GM19239 (cell line): ENCODE measurements around the gene CNTF.
A peak's percentile ranks its signal among the peaks of the same experiment; 100 is the strongest.

ENCODE experiments used
- DNase-seq: peaks from one replicate; pipeline ENCODE4 v3.0.0; 2011; ENCODE audit warnings: low spot score; ENCODE audit not compliant: insufficient read length
- FAIRE-seq: peaks from 2 replicates; lab custom pipeline; 2011; peaks lifted over from hg19 to GRCh38; lab: Jason Lieb, UNC

Gene CNTF

GRCh38 chr11:58641341-58641740 lies 18.9 kb downstream of the CNTF start:
- DNase-seq (no peak), FAIRE-seq (no peak)

DNA sequence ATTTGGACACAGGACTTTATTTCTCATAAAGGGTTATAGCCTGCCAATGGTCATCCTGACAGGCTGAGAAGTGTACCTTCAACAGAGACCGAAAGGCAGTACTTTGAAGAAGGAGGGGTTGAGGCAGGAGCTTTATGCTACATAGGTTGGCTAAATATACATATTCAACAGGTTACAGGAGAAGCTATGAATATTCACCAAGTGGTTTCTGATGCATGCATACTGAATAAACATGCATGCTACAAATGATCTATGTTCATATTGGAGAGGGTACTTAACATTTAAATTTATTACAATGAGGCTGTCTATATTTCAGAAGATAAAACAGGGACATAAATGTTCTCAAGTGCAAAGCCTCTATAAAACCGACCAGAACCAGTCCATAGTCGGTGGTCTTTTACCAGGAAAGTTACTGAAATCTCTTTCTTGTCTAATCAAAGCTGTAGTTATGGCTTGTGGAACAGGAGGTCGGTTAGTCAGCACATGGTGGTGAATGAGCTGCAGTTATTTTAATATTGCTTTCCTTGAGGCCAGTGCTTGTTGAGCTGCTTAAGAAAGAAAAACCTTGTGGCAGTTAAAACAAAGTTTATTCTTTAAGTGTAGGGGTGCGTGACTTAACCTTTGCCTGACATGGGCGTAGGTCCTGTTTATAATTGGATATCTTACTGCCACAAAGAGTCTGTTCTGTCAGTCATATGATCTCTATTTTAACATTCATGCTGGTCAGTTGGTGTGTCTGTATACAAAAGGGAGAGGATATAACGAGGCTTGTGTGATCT lies 19.5 kb downstream of the CNTF start:
- FAIRE-seq, result no peak
- no peak for DNase-seq

DNA sequence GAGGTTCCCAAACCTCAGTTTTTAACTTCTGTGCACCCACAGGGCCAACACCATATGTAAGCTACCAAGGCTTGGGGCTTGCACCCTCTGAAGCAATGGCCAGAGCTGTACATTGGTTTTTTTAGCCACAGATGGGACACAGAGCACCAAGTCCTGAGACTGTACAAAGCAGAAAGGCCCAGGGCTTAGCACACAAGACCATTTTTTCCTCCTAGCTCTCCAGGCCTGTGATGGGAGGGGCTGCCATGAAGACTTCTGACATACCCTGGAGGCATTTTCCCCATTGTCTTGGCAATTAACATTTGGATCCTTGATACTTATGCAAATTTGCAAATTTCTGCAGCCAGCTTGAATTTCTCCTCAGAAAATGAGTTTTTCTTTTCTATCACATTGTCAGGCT lies 23.4 kb downstream of the CNTF start:
- DNase-seq (no peak), FAIRE-seq (no peak)

DNA sequence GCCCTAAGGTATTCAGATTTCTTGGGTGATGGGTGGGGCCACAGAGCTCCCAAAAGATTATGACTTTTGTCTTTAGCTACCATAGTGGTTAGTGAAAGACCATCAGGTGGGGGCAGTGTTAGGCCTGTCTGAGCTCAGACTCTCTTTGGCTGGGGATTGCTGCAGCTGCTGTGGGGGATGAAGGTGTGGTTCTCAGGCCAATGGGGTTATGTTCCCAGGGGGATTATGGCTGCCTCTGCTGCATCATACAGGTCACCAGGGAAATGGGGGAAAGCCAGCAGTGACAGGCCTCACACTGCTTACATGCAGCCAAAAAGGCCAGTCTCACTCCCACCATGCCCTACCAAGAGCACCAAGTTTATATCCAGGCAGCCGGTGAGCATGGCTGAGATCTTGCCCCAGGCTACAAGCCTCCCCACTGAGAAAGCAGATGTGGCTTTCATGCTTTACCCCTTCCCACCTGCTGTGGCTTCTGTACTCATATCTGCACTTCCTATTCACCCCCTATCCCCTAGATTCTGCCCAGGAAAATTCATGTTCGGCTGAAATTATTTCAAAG lies 24.8 kb downstream of the CNTF start:
- DNase-seq (no peak), FAIRE-seq (peak; percentile 89)

DNA sequence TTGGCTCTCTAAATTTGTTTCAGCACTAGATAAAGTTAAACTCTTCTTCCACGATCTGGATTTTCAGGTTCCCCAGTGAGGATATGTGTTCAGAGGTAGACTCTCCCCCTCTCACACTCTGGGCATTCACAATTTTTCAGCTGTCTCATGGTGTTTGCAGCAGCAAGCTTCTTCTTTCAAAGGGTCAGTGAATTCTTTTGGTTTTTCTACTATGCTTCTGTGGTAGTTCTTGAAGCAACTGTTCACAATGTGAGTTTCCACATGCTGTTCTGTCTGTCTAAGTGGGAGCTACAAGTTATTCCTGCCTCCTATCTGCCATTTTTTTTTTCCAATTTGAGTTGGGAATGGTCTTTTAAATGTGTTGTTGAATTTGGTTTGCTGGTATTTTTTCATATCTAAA lies 25.4 kb downstream of the CNTF start:
- no peak for DNase-seq

GRCh38 chr11:58649623-58650022 lies 27.2 kb downstream of the CNTF start:
- DNase-seq (no peak), FAIRE-seq (no peak)

More for the DNA sequence above, 25.4 kb downstream of the CNTF start:
- FAIRE-seq, result no peak

DNA sequence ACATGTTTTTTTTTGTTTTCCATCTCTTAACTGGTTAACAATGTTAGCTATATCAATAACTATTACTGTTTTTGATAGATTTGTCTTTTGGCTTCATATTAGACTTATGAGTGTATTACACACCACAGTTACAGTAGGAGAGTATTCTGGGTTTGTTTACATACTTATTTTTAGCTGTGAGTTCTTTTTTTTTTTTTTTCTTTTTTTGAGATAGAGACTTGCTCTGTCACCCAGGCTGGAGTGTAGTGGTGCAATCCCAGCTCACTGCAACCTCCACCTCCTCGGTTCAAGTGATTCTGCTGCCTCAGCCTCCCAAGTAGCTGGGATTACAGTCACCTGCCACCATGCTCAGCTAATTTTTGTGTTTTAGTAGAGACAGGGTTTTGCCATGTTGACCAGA lies 28.0 kb downstream of the CNTF start:
- FAIRE-seq (no peak), DNase-seq (no peak)

- no peak for FAIRE-seq
- no peak for DNase-seq
These were observed 30.3 kb downstream of the CNTF start for GRCh38 chr11:58652726-58653280.

GRCh38 chr11:58654079-58654907 lies 31.8 kb downstream of the CNTF start:
- peak; percentile 46 for DNase-seq
- FAIRE-seq, result peak; percentile 90

GRCh38 chr11:58654908-58655296 lies 32.4 kb downstream of the CNTF start:
- no peak for DNase-seq
- FAIRE-seq, result peak; percentile 80

GRCh38 chr11:58656348-58656747 lies 33.9 kb downstream of the CNTF start:
- FAIRE-seq (no peak), DNase-seq (no peak)

GRCh38 chr11:58658623-58659022 lies 36.2 kb downstream of the CNTF start:
- no peak for FAIRE-seq
- no peak for DNase-seq

- FAIRE-seq, result no peak
- no peak for DNase-seq
These were observed 36.9 kb downstream of the CNTF start for GRCh38 chr11:58659404-58659803.

DNA sequence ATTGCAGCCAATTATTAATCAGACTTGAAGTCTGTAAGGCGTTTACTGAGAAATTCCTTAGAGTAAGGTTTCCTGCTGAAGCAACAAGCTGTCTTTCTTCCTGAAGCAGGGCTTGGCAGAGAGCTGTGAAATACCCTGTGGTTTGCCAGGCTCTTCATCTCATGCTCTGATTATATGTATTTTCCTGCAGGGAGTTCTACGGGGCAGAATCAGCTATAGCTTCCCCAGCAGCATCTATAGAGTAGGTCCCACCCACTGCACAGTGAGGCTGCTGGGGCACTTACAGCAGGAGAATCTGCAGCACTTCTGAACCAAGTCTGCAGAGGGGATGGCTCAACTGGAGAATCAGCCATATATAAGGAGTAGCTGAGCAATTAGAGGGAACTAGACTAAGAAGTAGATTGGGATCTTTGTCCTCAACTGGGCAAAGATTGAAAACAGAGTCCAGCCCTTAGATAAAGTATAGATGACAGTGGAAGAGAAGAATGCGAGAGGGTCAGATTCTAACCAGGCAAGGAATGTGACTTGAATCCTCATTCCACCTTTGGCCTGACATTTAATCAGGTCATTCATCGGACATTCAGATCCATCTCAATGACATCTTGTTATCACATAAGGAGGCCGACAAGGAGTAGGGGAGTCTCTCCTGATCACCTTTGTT lies 37.6 kb downstream of the CNTF start:
- DNase-seq (no peak), FAIRE-seq (no peak)

- FAIRE-seq (no peak), DNase-seq (no peak)
These were observed 49.6 kb downstream of the CNTF start for GRCh38 chr11:58671983-58672633.

- no peak for FAIRE-seq
These were observed 52.1 kb downstream of the CNTF start for GRCh38 chr11:58674609-58675008.

More at GRCh38 chr11:58674609-58675008, 52.1 kb downstream of the CNTF start:
- DNase-seq, result no peak
